Umbilical cord (tissue), 2 donors: ENCODE results near the gene SHLD1. TPM values are rescaled to one million over a fixed set of nuclear protein-coding genes. Genes with fewer than 3 reads are reported as not detected.
"Not testable (repeated sequence)": the region's sequence is repeated elsewhere in the genome, so short reads cannot be mapped to it uniquely, and the experiment has no call there.

ENCODE experiments used
- DNase-seq: peaks from one replicate; pipeline ENCODE4 v3.0.0-alpha.2; 2015; ENCODE audit warnings: low spot score
- total RNA-seq: library from RNA; depleted of rRNA; stranded (reverse); fragments of >200 nt; gene quantifications from one replicate; pipeline ENCODE4 v1.2.3, GENCODE V29; 2014; ENCODE audit warnings: low replicate concordance; ENCODE audit not compliant: insufficient read depth

The SHLD1 gene, protein sequence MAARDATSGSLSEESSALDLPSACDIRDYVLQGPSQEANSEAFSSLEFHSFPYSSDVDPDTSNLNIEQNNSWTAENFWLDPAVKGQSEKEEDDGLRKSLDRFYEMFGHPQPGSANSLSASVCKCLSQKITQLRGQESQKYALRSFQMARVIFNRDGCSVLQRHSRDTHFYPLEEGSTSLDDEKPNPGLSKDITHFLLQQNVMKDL
- total RNA-seq: 14.7 TPM

DNA sequence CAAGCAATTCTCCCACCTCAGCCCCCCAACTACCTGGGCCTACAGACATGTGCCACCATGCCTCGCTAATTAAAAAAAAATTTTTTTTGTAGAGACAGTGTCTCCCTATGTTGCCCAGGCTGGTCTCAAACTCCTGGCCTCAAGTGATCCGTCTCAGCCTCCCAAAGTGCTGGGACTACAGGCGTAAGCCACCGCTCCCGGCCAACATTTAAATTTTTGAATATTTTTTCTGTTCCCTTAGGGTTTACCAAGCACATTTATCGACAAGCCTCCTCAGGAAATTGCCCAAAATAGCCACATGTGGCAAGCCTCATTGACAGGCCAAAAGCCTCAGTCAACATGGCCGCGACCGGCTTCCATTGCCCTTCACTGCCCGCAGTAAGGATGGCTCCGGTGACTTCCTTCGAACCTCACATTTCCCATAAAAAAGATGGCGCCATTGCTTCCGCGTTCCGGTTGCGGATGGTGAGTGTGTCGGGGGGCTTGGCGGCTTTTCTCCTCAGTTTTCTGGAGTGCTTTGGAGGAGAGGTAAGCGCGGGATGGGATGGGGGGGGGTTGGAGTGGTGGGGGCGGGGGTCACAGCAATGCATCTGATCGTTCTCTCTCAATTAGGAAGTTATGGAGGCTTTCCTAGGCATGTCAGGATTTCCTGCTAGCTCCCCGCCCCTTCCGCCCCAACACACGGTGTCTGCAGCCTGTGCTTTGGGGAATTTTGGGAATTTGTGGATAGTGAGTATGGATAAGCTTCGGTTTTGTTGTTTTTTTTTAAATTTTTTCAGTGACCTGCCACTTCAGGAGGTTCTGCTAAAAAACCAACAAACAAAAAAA, at the start of gene SHLD1:
SHLD1 (plus strand) TSS at position 450 of the 828 bp plus-strand sequence. CDS start 22,465 bp downstream, outside the sequence.
- peak; percentile 93 for DNase-seq

GRCh38 chr20:5702339-5702738, 47.9 kb upstream of the SHLD1 start:
- DNase-seq: not testable (repeated sequence)

- DNase-seq: peak; percentile 27
These were observed 46.5 kb upstream of the SHLD1 start for GRCh38 chr20:5703681-5704101.

DNA sequence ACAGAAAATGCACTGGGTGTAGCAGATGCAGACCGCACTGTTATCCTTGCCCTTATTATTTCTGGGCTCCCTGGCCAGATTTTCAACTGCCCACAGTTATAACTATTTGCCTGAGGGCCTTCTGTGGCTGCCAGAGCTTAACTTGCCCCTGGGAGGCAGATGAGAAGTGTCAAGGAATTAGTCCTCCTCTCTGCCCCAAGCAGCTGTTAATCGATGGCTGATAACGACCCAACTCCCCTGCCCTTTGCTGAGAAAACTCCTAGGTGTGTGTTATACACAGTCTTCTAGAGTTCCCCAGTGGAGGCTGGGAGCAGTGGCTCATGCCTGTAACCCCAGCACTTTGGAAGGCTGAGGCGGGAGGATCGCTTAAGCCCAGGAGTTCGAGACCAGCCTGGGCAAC, 44.4 kb upstream of the SHLD1 start:
- no peak for DNase-seq

DNA sequence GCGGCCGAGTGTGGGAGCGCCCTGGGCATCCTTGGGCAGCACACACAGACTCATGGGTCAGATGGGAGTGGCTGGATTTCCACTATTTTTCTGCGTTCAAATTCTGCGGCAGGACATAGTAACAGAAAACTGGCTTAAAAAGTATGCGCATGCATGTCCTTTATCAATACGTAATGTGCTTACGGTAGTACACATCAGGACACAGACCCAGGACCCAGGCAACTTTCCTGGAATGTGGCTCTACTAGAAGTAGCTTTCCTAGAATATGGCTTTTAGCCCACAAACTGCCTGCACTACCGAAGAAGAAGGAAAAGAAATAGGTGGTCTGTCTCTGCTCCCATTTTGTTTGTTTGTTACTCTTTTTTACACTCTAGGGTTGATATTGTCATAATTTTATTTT, 43.4 kb upstream of the SHLD1 start:
- no peak for DNase-seq

DNA sequence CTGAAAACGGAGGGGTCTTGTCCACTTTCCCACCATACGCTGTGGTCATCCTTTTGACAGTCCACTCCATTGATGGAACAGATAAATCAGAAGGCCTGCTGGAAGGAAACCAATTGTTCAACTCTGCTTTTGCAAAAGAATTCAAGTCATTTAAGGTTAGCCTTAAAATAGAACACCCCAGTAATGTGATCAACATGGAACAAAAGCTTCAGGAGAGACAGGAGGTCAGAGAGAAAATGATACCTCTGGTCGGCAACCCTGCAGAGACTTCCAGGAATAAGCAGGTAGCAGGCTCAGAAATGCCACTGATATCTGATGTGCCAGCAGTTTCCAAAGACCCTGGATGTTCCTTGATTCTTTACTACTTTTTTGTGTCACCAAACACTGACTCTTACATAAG, 39.6 kb upstream of the SHLD1 start:
- DNase-seq: no peak

- peak; percentile 14 for DNase-seq
These were observed 35.8 kb upstream of the SHLD1 start for GRCh38 chr20:5714261-5715041.

DNA sequence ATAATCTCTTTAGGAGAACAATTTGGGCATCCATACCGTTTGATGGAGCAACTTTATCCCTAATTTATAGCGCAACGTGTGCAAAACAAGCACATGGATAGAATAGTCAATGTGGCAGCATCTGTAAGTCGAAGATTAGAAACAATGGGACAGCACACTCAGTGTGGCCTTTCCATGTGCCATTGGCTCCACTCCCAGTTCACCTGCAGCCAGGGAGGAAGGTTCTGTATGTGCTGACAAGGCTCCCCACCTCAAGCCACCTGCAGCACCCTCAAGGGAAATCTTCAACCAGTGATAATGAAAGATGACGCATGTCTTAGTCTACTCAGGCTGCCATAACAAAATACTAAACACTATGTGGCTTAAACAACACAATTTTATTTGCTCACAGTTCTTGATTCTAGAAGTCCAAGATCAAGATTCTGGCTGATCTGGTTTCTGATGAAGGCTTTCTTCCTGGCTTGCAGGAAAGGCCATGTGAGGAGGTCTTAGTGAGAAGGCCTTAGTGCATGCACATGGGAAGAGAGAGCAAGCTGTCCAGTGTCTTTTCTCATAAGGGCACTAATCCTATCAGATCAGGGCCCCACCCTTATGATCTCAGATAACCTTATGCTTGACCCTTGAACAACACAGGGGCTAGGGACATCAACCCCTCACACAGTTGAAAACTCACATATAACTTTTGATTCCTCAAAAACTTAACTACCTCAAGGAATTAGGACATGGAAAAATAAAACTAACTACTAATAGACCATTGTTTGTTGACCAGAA, 34.9 kb upstream of the SHLD1 start:
- DNase-seq: no peak

DNA sequence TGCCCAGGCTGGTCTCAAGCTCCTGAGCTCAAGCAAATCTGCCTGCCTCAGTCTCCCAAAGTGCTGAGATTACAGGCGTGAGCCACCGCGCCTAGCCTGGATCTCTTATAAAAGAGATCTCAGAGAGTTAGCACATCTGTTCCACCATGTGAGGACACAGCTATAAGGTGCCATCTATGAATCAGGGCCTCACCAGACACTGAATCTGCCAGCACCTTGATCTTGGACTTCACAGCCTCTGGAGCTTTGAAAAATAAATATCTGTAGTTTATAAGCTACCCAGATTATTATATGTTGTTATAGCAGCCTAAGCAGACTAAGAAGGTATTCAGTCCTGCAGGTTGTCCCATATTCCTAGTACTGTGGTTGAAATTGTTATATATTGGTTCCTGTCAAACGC, 33.2 kb upstream of the SHLD1 start:
- DNase-seq: no peak

DNA sequence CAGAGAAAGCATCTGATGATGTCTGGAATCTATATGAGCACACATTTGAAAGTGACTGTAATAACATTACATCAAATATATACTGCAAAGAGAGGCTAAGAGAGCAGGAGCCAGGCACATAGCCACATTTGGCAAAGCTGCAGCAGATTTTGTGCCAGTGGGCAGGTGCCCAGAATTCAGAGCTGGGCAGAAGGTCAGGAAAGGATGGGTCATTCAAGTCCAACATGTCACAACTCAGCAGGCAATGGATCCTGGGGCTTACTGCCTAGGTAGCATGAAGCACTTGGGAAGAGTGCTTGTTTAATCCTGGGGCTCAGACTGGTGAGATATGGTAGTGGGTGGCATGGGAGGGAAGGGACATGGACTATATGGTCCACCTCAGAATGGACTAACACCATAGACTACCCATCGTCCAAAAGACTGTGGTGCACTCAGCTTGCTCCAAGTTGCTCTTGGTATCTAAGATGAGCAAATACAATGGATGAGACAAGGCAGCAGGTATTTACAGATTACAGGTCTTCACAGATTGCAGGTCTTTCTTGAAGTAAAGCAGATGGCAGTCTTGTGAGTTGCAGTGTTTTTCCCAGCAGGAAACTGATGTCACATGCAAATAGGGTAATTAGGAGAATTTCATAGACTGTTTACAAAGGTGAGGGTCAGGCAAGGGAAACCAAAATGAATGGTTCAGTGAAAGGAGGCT, 31.2 kb upstream of the SHLD1 start:
- DNase-seq: no peak

DNA sequence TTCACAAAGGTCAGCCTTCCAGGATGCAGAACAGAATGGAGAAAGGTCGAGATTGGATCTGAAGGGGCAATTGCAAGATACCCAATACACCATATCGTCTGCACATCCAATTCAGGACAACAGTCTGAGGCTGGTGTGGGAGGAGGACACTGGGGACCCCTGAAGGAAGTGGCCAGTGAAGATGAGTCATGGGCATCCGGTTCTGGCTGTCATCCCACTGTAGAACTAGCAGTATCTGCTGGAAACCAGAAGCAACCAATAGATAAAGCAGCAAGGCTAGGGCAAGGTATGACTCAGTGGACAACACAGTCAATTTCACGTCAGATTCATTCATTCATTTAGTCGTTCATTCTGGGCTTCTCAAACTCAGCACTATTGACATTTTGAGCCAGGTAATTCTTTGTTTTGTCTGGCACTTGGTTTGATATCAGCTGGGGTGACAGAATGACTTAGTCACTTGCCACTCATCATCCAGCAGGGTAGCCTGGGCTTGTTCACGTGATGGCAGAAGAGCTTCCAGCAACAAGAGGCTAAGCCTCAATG, 30.3 kb upstream of the SHLD1 start:
- DNase-seq: no peak

- peak; percentile 87 for DNase-seq
These were observed 29.5 kb upstream of the SHLD1 start for GRCh38 chr20:5720696-5721095.

GRCh38 chr20:5721356-5721755, 28.8 kb upstream of the SHLD1 start:
- not testable (repeated sequence) for DNase-seq

DNA sequence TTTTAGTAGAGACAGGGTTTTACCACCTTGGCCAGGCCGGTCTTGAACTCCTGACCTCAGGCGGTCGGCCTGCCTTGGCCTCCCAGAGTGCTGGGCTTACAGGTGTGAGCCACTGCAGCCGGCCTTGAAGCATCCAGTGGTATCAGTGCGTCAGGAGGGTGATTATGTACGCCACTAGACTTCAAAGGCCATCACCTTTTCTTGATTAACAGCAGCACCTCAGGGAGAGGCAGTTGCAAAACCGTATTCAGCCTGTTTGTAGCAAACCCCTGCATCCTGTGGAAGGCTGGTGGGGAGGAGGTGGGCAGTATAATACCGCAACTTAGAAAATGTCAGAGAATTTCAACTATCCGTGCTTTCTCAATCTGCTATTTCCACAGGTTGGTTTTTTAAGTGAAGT, 27.3 kb upstream of the SHLD1 start:
- DNase-seq: no peak

DNA sequence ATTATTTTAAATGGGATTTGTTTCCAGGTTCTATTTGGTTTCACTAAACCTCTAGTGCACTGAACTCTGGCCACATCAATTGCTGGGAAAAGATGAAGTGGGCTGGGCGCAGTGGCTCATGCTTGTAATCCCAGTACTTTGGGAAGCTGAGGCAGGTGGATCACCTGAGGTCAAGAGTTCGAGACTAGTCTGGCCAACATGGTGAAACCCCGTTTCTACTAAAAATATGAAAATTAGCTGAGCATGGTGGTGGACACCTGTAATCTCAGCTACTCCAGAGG, 25.1 kb upstream of the SHLD1 start:
- not testable (repeated sequence) for DNase-seq

GRCh38 chr20:5727018-5727515, 23.1 kb upstream of the SHLD1 start:
- DNase-seq: no peak

DNA sequence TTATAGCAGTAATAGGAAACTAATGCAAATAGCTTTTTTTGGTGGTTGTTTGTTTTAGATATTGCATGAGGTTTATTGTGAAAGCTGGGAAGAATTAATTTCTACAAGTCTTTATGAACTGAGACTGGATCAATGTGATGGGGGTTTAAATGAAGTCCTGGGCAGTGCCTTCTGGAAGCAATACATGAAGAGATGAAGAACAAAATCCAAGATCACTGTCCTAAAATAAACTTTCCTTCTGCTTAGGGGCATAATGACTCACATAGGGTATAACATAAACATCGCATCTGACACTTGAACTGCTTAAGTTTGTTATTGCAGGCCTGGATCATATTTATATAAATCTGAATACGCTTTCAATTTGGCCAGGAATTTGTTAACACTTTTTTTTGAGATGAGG, 20.9 kb upstream of the SHLD1 start:
- no peak for DNase-seq

GRCh38 chr20:5730131-5730530, 20.1 kb upstream of the SHLD1 start:
- DNase-seq: no peak

GRCh38 chr20:5731753-5732366, 18.3 kb upstream of the SHLD1 start:
- no peak for DNase-seq

DNA sequence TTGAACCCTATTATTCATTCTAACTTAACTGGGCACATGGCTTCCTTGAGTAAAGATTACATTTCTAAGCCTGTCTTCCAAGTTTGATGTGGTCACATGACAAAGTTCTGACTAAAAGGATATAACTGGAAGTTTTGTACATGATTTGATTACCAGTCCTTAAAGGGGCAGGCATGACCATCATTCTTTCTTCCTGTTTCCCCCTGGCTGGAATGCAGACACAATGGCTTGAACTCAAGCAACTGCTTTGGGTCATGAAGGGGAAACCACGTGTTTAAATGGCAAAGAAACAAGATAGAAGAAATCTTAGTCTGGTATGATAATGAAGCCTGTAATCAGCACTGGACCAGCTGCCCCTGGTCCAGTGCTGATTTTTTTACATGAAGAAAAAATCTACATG, 15.6 kb upstream of the SHLD1 start:
- no peak for DNase-seq
